ENCODE measurements around the gene MAP1LC3B.

The MAP1LC3B gene

DNA sequence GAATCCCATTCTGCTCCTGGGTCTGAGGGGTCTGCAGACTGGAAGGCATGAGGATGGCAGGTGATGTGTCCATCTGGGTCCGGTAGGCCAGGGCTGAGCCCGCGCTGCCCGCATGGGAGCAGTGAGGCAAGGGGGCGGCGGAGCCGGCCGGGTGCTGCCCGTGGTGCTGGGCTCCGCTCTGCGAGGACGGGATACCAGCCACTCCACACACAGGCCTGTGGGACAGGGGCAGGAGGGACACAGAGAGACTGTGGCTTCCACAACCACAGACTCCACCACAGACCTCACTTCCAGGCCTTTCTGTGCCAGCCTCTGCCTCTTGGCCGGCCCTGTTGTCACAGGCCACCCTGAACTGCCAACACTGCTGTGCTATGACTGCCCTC, 25.4 kb downstream of the MAP1LC3B start:
- TF ChIP-seq, protein P1, sequence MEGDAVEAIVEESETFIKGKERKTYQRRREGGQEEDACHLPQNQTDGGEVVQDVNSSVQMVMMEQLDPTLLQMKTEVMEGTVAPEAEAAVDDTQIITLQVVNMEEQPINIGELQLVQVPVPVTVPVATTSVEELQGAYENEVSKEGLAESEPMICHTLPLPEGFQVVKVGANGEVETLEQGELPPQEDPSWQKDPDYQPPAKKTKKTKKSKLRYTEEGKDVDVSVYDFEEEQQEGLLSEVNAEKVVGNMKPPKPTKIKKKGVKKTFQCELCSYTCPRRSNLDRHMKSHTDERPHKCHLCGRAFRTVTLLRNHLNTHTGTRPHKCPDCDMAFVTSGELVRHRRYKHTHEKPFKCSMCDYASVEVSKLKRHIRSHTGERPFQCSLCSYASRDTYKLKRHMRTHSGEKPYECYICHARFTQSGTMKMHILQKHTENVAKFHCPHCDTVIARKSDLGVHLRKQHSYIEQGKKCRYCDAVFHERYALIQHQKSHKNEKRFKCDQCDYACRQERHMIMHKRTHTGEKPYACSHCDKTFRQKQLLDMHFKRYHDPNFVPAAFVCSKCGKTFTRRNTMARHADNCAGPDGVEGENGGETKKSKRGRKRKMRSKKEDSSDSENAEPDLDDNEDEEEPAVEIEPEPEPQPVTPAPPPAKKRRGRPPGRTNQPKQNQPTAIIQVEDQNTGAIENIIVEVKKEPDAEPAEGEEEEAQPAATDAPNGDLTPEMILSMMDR (IDR thresholded peaks at IDR 0.05; ENCODE audit: borderline replicate concordance, insufficient read depth, low read depth, low read length) = no peak
- no peak overlapping the region for H3K4me3 ChIP-seq (ENCODE audit: low read depth, low read length)

DNA sequence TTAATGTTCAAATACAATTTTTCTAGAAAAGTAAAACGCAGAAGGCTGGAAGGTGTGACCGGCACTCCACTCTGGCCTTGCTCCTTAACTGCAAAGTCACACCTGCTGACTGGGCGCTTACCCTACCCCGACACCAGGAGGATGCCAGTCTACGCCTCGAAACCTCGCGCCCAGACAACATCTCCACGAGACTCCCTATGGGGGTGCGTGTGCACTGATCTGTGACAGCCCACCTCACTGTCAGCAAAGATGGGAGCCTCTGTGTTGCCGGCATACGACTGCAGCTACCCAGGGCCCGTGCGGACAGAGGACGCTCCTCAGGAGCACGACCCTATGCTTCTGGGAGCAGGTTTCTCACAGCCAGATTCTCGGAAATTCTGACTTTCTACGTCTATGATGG, 26.1 kb downstream of the MAP1LC3B start:
- H3K4me3 ChIP-seq (ENCODE audit: low read depth, low read length) = no peak overlapping the region
- TF ChIP-seq, protein P1 (IDR thresholded peaks at IDR 0.05; ENCODE audit: borderline replicate concordance, insufficient read depth, low read depth, low read length) = no peak

DNA sequence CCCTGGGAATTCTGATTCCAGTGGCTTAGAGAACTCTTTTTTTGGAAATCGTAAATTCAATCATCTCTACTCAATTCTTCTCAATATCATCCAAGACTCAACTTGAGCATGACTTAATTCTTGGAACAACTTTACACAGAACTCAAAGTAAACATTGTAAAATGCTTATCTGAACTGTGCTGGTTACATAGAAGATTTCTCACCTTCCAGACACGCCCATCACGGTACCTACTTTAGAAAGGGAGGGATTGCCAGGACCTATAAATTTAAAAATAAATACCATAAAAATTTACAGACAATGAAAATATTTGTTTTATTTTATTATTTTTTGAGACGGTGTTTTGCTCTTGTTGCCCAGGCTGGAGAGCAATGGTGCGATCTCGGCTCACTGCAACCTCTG, 26.5 kb downstream of the MAP1LC3B start:
- H3K4me3 ChIP-seq (ENCODE audit: low read depth, low read length) = no peak overlapping the region
- TF ChIP-seq, protein P1 (IDR thresholded peaks at IDR 0.05; ENCODE audit: borderline replicate concordance, insufficient read depth, low read depth, low read length) = no peak

DNA sequence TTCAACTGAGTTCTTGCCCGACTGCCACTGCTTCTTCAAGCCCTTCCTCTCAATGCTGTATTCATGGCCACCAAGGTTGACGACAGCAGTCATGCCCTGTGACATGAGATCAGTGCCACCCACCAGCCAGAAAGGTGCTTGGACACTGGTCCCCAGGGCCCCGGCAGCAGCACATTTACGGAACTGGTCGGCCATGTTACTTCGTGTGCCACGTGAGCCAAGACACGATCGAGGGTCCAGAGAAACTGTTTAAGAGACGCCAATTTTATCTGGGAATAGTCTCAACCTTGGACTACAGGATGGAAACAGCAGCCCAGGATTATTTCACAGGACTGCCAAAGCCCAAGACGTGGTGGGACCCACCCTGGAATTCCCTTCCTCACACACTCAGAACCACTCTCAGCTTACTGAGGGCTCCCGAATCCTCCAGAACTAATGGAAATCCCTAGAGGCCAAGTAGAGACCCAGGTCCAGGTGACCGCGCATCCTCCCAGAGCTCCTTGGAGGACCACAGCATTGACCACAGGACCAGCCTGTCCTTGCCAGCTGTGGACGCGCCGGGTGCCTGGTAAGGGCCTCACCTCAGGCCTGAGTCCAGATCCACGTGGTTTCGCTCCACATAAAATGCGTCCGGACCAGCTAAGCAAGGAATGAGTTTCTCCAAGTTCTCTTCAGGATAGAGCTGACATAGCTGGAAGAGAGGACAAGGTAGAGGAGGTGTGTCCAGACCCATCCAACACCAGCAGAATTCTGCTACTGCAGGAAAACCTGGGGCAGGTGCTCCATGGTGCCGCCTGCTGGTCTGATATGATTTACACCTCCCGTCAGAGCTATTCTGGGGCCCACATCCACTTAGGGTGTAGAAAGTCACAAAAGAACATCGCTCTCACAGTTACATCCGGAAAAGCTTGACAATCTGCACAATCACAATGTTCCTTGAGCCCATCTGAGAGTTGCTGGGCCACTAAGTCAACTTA, 28.2 kb downstream of the MAP1LC3B start:
- TF ChIP-seq, protein P1 (IDR thresholded peaks at IDR 0.05; ENCODE audit: borderline replicate concordance, insufficient read depth, low read depth, low read length) = peak; percentile 30; the same call in 1 of the 2 replicates
- no peak overlapping the region for H3K4me3 ChIP-seq (ENCODE audit: low read depth, low read length)

DNA sequence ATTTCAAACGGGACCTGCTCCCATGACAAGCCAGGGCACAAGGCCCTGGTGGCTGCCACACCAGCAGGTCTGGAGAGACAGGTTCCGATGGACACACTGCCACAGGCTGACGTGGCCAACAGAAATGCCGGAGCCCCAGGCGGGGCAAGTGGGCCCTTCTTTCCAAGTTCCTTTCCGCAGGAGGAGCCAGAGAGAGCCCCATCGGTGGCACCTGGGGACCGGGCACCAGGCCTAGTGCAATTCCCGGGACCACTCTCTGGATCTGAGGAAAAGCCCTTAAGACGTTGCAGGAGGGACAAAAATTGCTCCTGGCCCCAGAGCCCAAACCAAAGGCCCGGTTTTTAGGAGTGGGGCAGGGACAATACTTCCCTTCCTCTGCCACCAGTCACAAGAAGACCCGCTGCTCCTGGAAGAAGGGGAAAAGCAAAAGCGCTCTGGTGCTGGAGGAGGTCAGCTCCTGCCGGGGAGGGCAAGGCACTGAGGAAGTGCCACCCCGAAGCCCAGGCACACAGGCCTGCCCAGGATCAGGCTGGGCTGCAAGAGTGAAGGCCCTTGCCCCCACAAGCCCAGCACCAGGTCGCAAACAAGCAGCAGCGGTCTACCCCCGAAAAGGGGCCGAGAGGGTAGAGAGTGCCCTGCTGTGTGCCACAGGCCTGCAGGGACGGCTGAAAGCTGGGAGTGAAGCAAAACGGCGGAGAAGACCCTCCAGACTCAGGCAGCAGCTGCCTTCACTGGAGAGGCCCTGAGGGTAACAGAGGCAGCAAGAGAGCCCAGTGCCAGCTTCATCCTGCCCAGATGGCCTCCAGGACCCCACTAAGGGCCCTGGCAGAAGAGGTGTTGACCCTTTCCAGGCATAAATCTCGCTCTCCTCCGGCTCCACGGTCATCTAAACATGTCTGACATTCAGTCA, 29.1 kb downstream of the MAP1LC3B start:
- no peak overlapping the region for H3K4me3 ChIP-seq (ENCODE audit: low read depth, low read length)
- TF ChIP-seq, protein P1 (IDR thresholded peaks at IDR 0.05; ENCODE audit: borderline replicate concordance, insufficient read depth, low read depth, low read length) = no peak

DNA sequence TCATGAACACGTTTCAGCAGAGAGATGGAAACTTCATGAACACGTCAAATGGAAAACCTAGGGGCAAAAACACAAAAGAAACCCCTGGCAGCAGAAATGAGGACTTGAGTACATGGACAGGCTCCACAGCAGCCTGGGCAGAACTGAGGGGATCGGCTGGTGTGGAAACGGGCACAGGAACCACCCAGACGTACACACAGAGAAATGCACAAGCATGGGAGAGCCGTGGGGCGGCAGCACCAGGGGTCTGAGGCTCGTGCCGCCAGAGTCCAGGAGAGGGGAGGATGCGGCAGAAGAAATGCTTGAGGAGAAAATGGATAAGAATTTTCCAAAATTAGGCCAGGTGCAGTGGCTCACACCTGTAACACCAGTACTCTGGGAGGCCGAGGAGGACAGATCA, 30.0 kb downstream of the MAP1LC3B start:
- H3K4me3 ChIP-seq (ENCODE audit: low read depth, low read length) = no peak overlapping the region
- TF ChIP-seq, protein P1 (IDR thresholded peaks at IDR 0.05; ENCODE audit: borderline replicate concordance, insufficient read depth, low read depth, low read length) = no peak
